HEK293T (cell line): ENCODE data around the gene CS.

Experiments used
- BHLHE40 ChIP-seq: fragments of 450-650 bp; IDR thresholded peaks from 2 replicates; pipeline ENCODE4 v1.6.1; 2016; ENCODE audit warnings: mild to moderate bottlenecking, moderate library complexity, borderline replicate concordance
- ELF4 ChIP-seq: fragments of 450-650 bp; IDR thresholded peaks from 2 replicates; pipeline ENCODE4 v1.6.1; 2017; ENCODE audit warnings: antibody characterized with exemption
- FOXK2 ChIP-seq: fragments of 450-650 bp; IDR thresholded peaks from 2 replicates; pipeline ENCODE4 v1.6.1; 2016; ENCODE audit warnings: mild to moderate bottlenecking
- FOXM1 ChIP-seq: fragments of 450-650 bp; IDR thresholded peaks from 2 replicates; pipeline ENCODE4 v1.6.1; 2017; ENCODE audit warnings: mild to moderate bottlenecking, borderline replicate concordance
- NFRKB ChIP-seq: fragments of 450-650 bp; IDR thresholded peaks from 2 replicates; pipeline ENCODE4 v1.6.1; 2016; ENCODE audit warnings: mild to moderate bottlenecking, moderate library complexity
- PKNOX1 ChIP-seq: fragments of 450-650 bp; IDR thresholded peaks from 2 replicates; pipeline ENCODE4 v1.6.1; 2016
- SP1 ChIP-seq: fragments of 450-650 bp; IDR thresholded peaks from 2 replicates; pipeline ENCODE4 v1.6.1; 2017
- TARDBP ChIP-seq: fragments of 450-650 bp; IDR thresholded peaks from 2 replicates; pipeline ENCODE4 v1.6.1; 2016

DNA sequence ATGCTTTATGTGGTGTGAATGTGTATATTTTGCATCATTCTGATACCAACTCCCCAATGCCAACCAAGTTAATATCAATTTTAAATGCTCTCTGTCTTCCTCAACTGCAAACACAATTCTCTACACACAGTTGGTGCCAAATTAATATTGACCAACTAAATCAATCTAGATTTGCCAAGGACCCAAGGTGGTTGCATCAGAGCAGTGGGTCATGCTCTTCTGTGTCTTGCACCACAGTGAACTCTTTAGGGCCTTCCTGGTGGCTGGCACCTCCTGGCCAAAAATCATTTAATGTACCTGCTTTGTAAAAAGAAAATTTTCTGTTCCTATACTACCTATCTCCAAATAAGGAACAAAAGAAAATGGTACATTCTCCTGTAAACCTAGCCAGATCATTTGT lies 19.3 kb downstream of the CS start:
- no peak for TF ChIP-seq SP1
- no peak for TF ChIP-seq TARDBP
- TF ChIP-seq ELF4, result no peak
- TF ChIP-seq PKNOX1, result no peak
- no peak for TF ChIP-seq NFRKB
- TF ChIP-seq BHLHE40, result no peak
- TF ChIP-seq FOXK2, result no peak
- no peak for TF ChIP-seq FOXM1
